Kidney epithelial cell (primary cell): Measurements from ENCODE around the gene DPH1. TPM values are rescaled to one million over a fixed set of nuclear protein-coding genes. Genes with fewer than 3 reads are reported as not detected.

ENCODE experiments used
- DNase-seq: peaks from one replicate; pipeline ENCODE4 v3.0.0-alpha.2; 2010; ENCODE audit warnings: low read depth
- H3K27me3 ChIP-seq: 2 replicates; pipeline ENCODE4 v1.6.0; 2011; ENCODE audit warnings: low read length; ENCODE audit not compliant: control insufficient read depth, insufficient read depth
- H3K36me3 ChIP-seq: 2 replicates; pipeline ENCODE4 v1.5.1; 2011; ENCODE audit warnings: low read length; ENCODE audit not compliant: control insufficient read depth, insufficient read depth
- H3K4me3 ChIP-seq: 2 replicates; pipeline ENCODE4 v1.5.1; 2011; ENCODE audit warnings: low read depth, mild to moderate bottlenecking, control low read depth, low read length
- CTCF ChIP-seq: IDR thresholded peaks from 2 replicates; pipeline ENCODE4 v1.5.1; 2011; ENCODE audit warnings: mild to moderate bottlenecking, moderate library complexity, low read length, control low read depth, inconsistent platforms; ENCODE audit not compliant: insufficient read depth, poor library complexity, severe bottlenecking
- total RNA-seq: library from RNA; depleted of rRNA; stranded (reverse); fragments of >200 nt; gene quantifications from 2 replicates; pipeline ENCODE4 v1.2.3, GENCODE V29; 2015

DPH1 gene
- total RNA-seq, 1 donor from 2014 or later = 29.5 TPM

GRCh38 chr17:2060385-2060658 is 30.4 kb downstream of the DPH1 start:
- Histone ChIP-seq H3K36me3 (peaks cover 3% of the 10 kb centered on the region), H3K4me3 (no peak overlapping the region), H3K27me3 (peaks cover 18% of the 10 kb centered on the region)
- no peak for DNase-seq
- TF ChIP-seq CTCF = no peak

- H3K4me3 ChIP-seq = no peak overlapping the region
- H3K36me3 ChIP-seq = peaks cover 3% of the 10 kb centered on the region
- no peak for TF ChIP-seq CTCF
- no peak for DNase-seq
- H3K27me3 ChIP-seq = peaks cover 18% of the 10 kb centered on the region
Observed at GRCh38 chr17:2060681-2061440, 30.9 kb downstream of the DPH1 start.

- no peak for TF ChIP-seq CTCF
- Histone ChIP-seq H3K4me3 (no peak overlapping the region), H3K36me3 (peaks cover 3% of the 10 kb centered on the region), H3K27me3 (peaks cover 14% of the 10 kb centered on the region)
- DNase-seq = no peak
Observed at GRCh38 chr17:2061441-2061958, 31.5 kb downstream of the DPH1 start.

GRCh38 chr17:2062571-2063183 is 32.7 kb downstream of the DPH1 start:
- H3K4me3 ChIP-seq = no peak overlapping the region
- no peak for TF ChIP-seq CTCF
- no peak for DNase-seq
- peaks cover 10% of the 10 kb centered on the region for H3K27me3 ChIP-seq
- H3K36me3 ChIP-seq = peaks cover 3% of the 10 kb centered on the region

GRCh38 chr17:2063261-2064146 is 33.6 kb downstream of the DPH1 start:
- Histone ChIP-seq H3K4me3 (no peak overlapping the region), H3K36me3 (peaks cover 3% of the 10 kb centered on the region), H3K27me3 (peaks cover 2% of the 10 kb centered on the region)
- no peak for TF ChIP-seq CTCF
- DNase-seq = no peak
